CD14-positive monocyte (primary cell): ENCODE data around the gene RECQL5. TPM values are rescaled to one million over a fixed set of nuclear protein-coding genes. Genes with fewer than 3 reads are reported as not detected.

ENCODE experiments used
- DNase-seq, 3 donors: peaks; one replicate each; pipeline ENCODE4 v3.0.0-alpha.2; 2011 to 2022
- H2AFZ ChIP-seq: 2 replicates; pipeline ENCODE4 v1.6.0; 2012; ENCODE audit warnings: mild to moderate bottlenecking, low read depth, low read length, inconsistent platforms; ENCODE audit not compliant: insufficient read depth, poor library complexity, severe bottlenecking
- H3K27ac ChIP-seq, 2 donors: 1 replicate in 1 of 2; 2 replicates in 1 of 2; pipeline ENCODE4 v1.5.1; 2012 to 2013; ENCODE audit warnings: low read length in 2 of 2, control low read depth in 1 of 2, inconsistent platforms in 1 of 2, low read depth in 1 of 2, mild to moderate bottlenecking in 1 of 2
- H3K27me3 ChIP-seq, 2 donors: one replicate each; pipeline versions ENCODE4 v1.6.0 to v1.6.1; 2011 to 2013; ENCODE audit warnings: low read length in 2 of 2; ENCODE audit not compliant: control insufficient read depth in 2 of 2, insufficient read depth in 2 of 2
- H3K36me3 ChIP-seq, 2 donors: replicated peaks in 1 of 2; 1 replicate in 1 of 2; 2 replicates in 1 of 2; pipeline versions ENCODE4 v1.5.1 to v1.6.1; 2012 to 2013; ENCODE audit warnings: low read length in 2 of 2, control low read depth in 1 of 2, inconsistent platforms in 1 of 2, mild to moderate bottlenecking in 1 of 2; ENCODE audit not compliant: insufficient read depth in 2 of 2, control insufficient read depth in 1 of 2
- H3K4me1 ChIP-seq, 2 donors: 1 replicate in 1 of 2; 2 replicates in 1 of 2; pipeline versions ENCODE4 v1.5.1 to v1.6.1; 2012 to 2013; ENCODE audit warnings: low read length in 2 of 2, control low read depth in 1 of 2, inconsistent platforms in 1 of 2, mild to moderate bottlenecking in 1 of 2, moderate library complexity in 1 of 2; ENCODE audit not compliant: insufficient read depth in 2 of 2, control insufficient read depth in 1 of 2
- H3K4me2 ChIP-seq: replicated peaks from 2 replicates; pipeline ENCODE3; 2012; ENCODE audit warnings: low read length, moderate library complexity, mild to moderate bottlenecking; ENCODE audit not compliant: poor library complexity, severe bottlenecking; ENCODE audit errors: extremely low read depth
- H3K4me3 ChIP-seq, 3 experiments: fragments of 200-600 bp in 1 of 3; sonication (generic) in 1 of 3; replicated peaks in 1 of 3; 1 replicate in 2 of 3; 2 replicates in 1 of 3; pipeline ENCODE4 v1.5.1; 2011 to 2013; ENCODE audit warnings: low read length in 3 of 3, mild to moderate bottlenecking in 3 of 3, control low read depth in 2 of 3, low read depth in 2 of 3, inconsistent platforms in 1 of 3, moderate library complexity in 1 of 3
- H3K79me2 ChIP-seq: 2 replicates; pipeline ENCODE4 v1.6.0; 2012; ENCODE audit warnings: mild to moderate bottlenecking, control low read depth, inconsistent platforms, low read length, moderate library complexity; ENCODE audit not compliant: insufficient read depth
- H3K9ac ChIP-seq: 2 replicates; pipeline ENCODE4 v1.6.0; 2017; ENCODE audit warnings: low read length, mild to moderate bottlenecking; ENCODE audit not compliant: insufficient read depth, poor library complexity, severe bottlenecking
- H3K9me3 ChIP-seq, 2 donors: replicated peaks in 1 of 2; 1 replicate in 1 of 2; 2 replicates in 1 of 2; pipeline versions ENCODE4 v1.5.1 to v1.6.1; 2012 to 2013; ENCODE audit warnings: low read length in 2 of 2, control low read depth in 1 of 2; ENCODE audit not compliant: control insufficient read depth in 1 of 2, insufficient read depth in 1 of 2
- H4K20me1 ChIP-seq: 2 replicates; pipeline ENCODE4 v1.6.0; 2012; ENCODE audit warnings: mild to moderate bottlenecking, low read length, control low read depth, moderate library complexity; ENCODE audit not compliant: insufficient read depth
- H3K27ac Mint-ChIP-seq, 7 donors: one replicate each; pipeline ENCODE4 v1.8.0; 2020; ENCODE audit warnings: mild to moderate bottlenecking in 7 of 7, mixed read lengths in 7 of 7, moderate library complexity in 6 of 7, inconsistent platforms in 2 of 7
- H3K27me3 Mint-ChIP-seq, 3 donors: one replicate each; pipeline ENCODE4 v1.8.0; 2021 to 2022; ENCODE audit warnings: low read depth in 3 of 3, mild to moderate bottlenecking in 3 of 3, mixed read lengths in 3 of 3, moderate library complexity in 3 of 3, inconsistent platforms in 1 of 3
- H3K36me3 Mint-ChIP-seq, 2 donors: one replicate each; pipeline ENCODE4 v1.8.0; 2020; ENCODE audit warnings: mixed read lengths in 2 of 2, inconsistent platforms in 1 of 2, mild to moderate bottlenecking in 1 of 2
- H3K4me1 Mint-ChIP-seq: one replicate; pipeline ENCODE4 v1.8.0; 2020; ENCODE audit warnings: mild to moderate bottlenecking, mixed read lengths
- H3K4me3 Mint-ChIP-seq, 2 donors: one replicate each; pipeline ENCODE4 v1.8.0; 2020; ENCODE audit warnings: mild to moderate bottlenecking in 2 of 2, mixed read lengths in 2 of 2, moderate library complexity in 1 of 2
- H3K9me3 Mint-ChIP-seq, 7 donors: one replicate each; pipeline ENCODE4 v1.8.0; 2020 to 2022; ENCODE audit warnings: mixed read lengths in 7 of 7, mild to moderate bottlenecking in 6 of 7, moderate library complexity in 6 of 7, inconsistent platforms in 2 of 7
- CTCF ChIP-seq: fragments of 200-600 bp; IDR thresholded peaks from one replicate; pipeline ENCODE4 v1.8.0; 2022; ENCODE audit warnings: antibody characterized with exemption, mild to moderate bottlenecking
- WGBS: methylation state at CpG from one replicate; pipeline ENCODE4 v1.1.5; 2013; ENCODE audit warnings: missing lambda C conversion rate; ENCODE audit not compliant: insufficient coverage; 5-methylcytosine and 5-hydroxymethylcytosine counted together
- intact Hi-C, 2 donors: fragments of 100-400 bp; cut with micrococcal nuclease; formaldehyde crosslinking; loops; one replicate each; pipeline versions ENCODE4 v1.15.0 to v1.15.1; 2023
- polyA plus RNA-seq, 3 donors: library from polyadenylated mRNA; depleted of rRNA in 1 of 3; unstranded in 2 of 3; stranded (reverse) in 1 of 3; fragments of 300-500 nt in 2 of 3; fragments of >200 nt in 1 of 3; fragmentation: Illumina TruSeq in 2 of 3; gene quantifications; 1 replicate in 2 of 3; 2 replicates in 1 of 3; pipeline ENCODE4 v1.2.3, GENCODE V29; 2012 to 2021

Gene RECQL5
- polyA plus RNA-seq, 3 donors: 3.1 to 27.7 (median 4.4) TPM

DNA sequence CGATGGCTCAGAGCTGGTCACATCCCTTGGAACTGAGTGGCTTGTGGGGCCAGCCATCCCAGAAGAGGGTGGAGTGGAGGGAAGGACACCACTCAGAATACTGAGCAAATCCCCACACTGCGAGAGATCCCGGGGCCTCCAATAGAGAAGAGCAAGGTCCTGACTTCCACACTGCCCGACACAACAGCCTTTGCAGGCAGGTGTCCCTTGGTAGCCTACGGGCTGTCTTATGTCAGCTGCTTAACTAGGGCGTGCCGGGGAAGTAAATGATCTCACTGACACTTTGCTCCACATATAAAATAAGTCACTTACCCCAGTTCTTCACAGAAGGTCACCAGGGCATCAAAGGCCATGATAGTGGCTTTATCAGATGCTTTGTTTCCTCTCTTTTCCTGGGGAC lies 16.1 kb downstream of the RECQL5 start:
- no peak for DNase-seq
- Histone ChIP-seq H3K4me1 (peaks cover 29 to 33% of the 10 kb centered on the region in 2 donors), H3K79me2 (no peaks in the 10 kb centered on the region), H3K4me2 (no peak overlapping the region), H2AFZ (no peak overlapping the region), H3K27ac (no peak overlapping the region), H3K9ac (no peak overlapping the region), H3K27me3 (no peaks in the 10 kb centered on the region), H3K36me3 (peaks cover 34 to 39% of the 10 kb centered on the region in 2 donors), H3K4me3 (no peak overlapping the region), H4K20me1 (no peaks in the 10 kb centered on the region), H3K9me3 (no peaks in the 10 kb centered on the region)
- Mint-ChIP-seq H3K4me1 (peaks cover 37% of the 10 kb centered on the region), H3K4me3 (no peak overlapping the region), H3K27ac (no peak overlapping the region), H3K9me3 (peaks cover 0 to 2% (median 0%) of the 10 kb centered on the region in 7 donors), H3K27me3 (peaks cover 0 to 3% (median 0%) of the 10 kb centered on the region in 3 donors), H3K36me3 (peaks cover 38 to 74% of the 10 kb centered on the region in 2 donors)
- intact Hi-C loops: no loop called here
- no peak for TF ChIP-seq CTCF
- WGBS: 100% methylated on average over 3 of the region's 7 CpGs

DNA sequence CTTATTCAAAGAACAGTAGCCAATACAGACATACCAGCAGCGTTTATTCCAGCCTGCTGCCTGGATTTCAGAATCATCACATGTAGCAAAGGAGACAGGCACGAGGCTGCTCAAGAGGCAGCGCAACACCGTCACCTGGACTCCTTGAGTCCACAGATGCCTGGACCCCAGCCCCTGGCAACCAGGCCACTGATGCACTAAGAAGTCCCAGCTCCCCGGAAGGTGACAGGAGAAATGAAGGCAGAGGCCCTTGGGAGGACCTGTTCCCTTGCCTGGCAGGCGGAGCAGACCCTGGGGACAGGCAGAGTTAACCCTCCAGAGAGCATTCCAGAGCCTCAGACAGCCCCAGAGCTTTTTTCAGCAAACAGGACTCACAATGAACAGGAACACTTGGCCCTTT lies 17.3 kb downstream of the RECQL5 start:
- whole genome bisulfite sequencing: 100% methylated on average over 6 of the region's 6 CpGs
- peaks cover 38% of the 10 kb centered on the region for H3K4me1 Mint-ChIP-seq
- Histone ChIP-seq H3K4me2 (no peak overlapping the region), H3K27me3 (no peaks in the 10 kb centered on the region), H2AFZ (no peak overlapping the region), H3K4me1 (peaks cover 33 to 36% of the 10 kb centered on the region in 2 donors), H3K36me3 (peaks cover 30 to 39% of the 10 kb centered on the region in 2 donors), H3K9me3 (no peaks in the 10 kb centered on the region), H4K20me1 (no peaks in the 10 kb centered on the region), H3K4me3 (no peak overlapping the region), H3K79me2 (no peaks in the 10 kb centered on the region), H3K9ac (no peak overlapping the region), H3K27ac (no peak overlapping the region)
- intact Hi-C loops: no loop called here
- DNase-seq: no peak
- peaks cover 0 to 3% (median 0%) of the 10 kb centered on the region in 3 donors for H3K27me3 Mint-ChIP-seq
- peaks cover 0 to 2% (median 0%) of the 10 kb centered on the region in 7 donors for H3K9me3 Mint-ChIP-seq
- peak overlapping the region in 3 of 7 donors; percentile 18 to 70 (median 38) for H3K27ac Mint-ChIP-seq
- no peak overlapping the region for H3K4me3 Mint-ChIP-seq
- no peak for TF ChIP-seq CTCF
- H3K36me3 Mint-ChIP-seq: peaks cover 36 to 73% of the 10 kb centered on the region in 2 donors
